ENCODE results near the gene WDR7.

WDR7 gene

DNA sequence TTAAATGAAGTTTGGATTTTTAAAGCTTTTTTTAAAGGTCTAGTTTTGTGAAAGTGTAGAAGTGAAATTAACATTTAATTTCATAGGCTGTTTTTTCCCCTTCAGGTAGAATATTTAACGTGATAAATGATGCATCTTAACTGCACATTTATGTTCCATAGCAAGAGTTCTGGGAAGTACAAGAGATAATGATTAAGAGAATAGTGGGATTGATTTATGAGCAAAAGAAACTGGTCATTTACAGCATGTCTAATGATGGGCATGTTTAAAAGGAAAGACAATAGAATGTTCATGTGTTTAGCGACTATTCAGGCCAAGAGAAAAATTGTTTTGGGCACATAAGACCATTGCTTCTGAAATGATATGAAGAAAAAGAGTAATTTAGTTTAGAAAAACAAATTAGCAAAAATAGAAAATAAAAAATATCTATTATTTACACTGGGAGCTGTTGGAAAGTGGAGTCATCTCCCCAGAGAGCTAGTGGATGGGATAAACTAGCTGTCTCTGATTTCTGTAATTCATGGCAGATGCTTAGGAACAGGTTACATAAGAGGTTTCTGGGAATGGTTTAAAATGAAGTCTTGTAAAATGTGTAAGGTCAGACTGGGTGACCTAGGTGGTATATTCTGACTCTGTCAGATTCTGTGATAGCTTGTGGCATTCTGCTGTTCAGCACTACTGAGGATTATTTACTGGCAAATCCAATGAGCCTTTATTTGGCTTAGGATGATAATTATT is 60.7 kb downstream of the WDR7 start:
- Histone ChIP-seq H3K4me2 (ENCODE audit: low read length) (no peak overlapping the region), H3K36me3 (replicated peaks; ENCODE audit: low read depth, low read length) (no peaks in the 10 kb centered on the region), H2AFZ (ENCODE audit: low read depth, low read length) (no peak overlapping the region), H3K4me3 (ENCODE audit: low read length) (no peak overlapping the region), H3K9ac (ENCODE audit: low read length) (no peak overlapping the region), H3K27ac (ENCODE audit: low read length) (no peak overlapping the region), H3K27me3 (ENCODE audit: low read depth, low read length) (no peaks in the 10 kb centered on the region), H3K79me2 (ENCODE audit: low read length) (no peaks in the 10 kb centered on the region), H3K9me3 (ENCODE audit: insufficient read depth, low read length) (no peaks in the 10 kb centered on the region), H3K4me1 (ENCODE audit: low read length) (peaks cover 6% of the 10 kb centered on the region; the same call in 1 of the 2 replicates), H4K20me1 (ENCODE audit: insufficient read depth, low read length) (no peaks in the 10 kb centered on the region)
- TF ChIP-seq EZH2phosphoT487 (IDR thresholded peaks at IDR 0.05; ENCODE audit: low read depth) (no peak), CTCF (IDR thresholded peaks at IDR 0.05; ENCODE audit: low read depth, low read length) (no peak)

DNA sequence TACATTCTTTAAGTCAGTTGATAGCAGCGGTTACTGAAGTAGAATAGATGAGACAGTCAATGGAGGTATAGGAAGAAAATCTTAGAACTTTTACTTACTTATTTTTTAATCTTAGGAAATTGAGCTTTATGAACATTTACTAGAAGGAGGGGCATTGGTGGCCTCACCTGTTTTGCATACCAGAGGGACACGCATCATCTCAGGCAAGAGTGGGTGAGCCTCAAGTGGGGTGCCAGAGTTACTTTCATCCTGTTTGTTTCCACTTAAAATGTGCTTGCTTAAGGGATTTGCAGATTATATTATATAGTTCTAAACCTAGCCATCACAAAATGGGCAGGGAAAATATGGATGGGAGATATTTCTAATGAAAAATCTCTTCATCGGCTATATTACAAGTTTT is 61.6 kb downstream of the WDR7 start:
- H3K27me3 ChIP-seq (ENCODE audit: low read depth, low read length) = no peaks in the 10 kb centered on the region
- H3K36me3 ChIP-seq (replicated peaks; ENCODE audit: low read depth, low read length) = no peaks in the 10 kb centered on the region
- H4K20me1 ChIP-seq (ENCODE audit: insufficient read depth, low read length) = no peaks in the 10 kb centered on the region
- no peak overlapping the region for H3K9ac ChIP-seq (ENCODE audit: low read length)
- H3K27ac ChIP-seq (ENCODE audit: low read length) = no peak overlapping the region
- H3K4me3 ChIP-seq (ENCODE audit: low read length) = no peak overlapping the region
- peaks cover 6% of the 10 kb centered on the region; the same call in 1 of the 2 replicates for H3K4me1 ChIP-seq (ENCODE audit: low read length)
- no peak overlapping the region for H2AFZ ChIP-seq (ENCODE audit: low read depth, low read length)
- no peaks in the 10 kb centered on the region for H3K79me2 ChIP-seq (ENCODE audit: low read length)
- H3K9me3 ChIP-seq (ENCODE audit: insufficient read depth, low read length) = no peaks in the 10 kb centered on the region
- TF ChIP-seq CTCF (IDR thresholded peaks at IDR 0.05; ENCODE audit: low read depth, low read length) (no peak), EZH2phosphoT487 (IDR thresholded peaks at IDR 0.05; ENCODE audit: low read depth) (no peak)
- no peak overlapping the region for H3K4me2 ChIP-seq (ENCODE audit: low read length)

DNA sequence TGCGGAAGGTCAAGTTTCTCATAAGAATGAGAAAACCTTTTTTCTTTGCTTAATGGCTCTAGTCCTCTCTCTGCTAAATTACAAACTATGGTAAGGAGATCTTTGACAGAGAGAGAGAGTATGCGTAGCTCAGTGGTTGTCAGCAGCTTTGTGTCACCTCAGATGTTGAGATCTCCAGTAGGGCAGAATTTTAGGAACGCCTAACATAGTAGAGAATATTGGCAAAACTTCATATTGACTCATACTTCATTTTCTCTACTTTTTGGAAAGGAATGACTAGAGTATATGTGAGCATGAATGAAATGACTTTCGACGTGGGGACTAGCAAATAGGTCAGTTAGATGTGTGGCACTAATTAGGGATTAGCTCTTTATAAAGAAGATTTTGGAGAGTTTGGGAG is 64.0 kb downstream of the WDR7 start:
- Histone ChIP-seq H3K4me1 (ENCODE audit: low read length) (no peaks in the 10 kb centered on the region), H3K9ac (ENCODE audit: low read length) (no peak overlapping the region), H3K4me2 (ENCODE audit: low read length) (no peak overlapping the region), H3K36me3 (replicated peaks; ENCODE audit: low read depth, low read length) (no peaks in the 10 kb centered on the region), H2AFZ (ENCODE audit: low read depth, low read length) (no peak overlapping the region), H3K4me3 (ENCODE audit: low read length) (no peak overlapping the region), H3K27me3 (ENCODE audit: low read depth, low read length) (no peaks in the 10 kb centered on the region), H4K20me1 (ENCODE audit: insufficient read depth, low read length) (no peaks in the 10 kb centered on the region), H3K79me2 (ENCODE audit: low read length) (no peaks in the 10 kb centered on the region), H3K9me3 (ENCODE audit: insufficient read depth, low read length) (no peaks in the 10 kb centered on the region), H3K27ac (ENCODE audit: low read length) (no peak overlapping the region)
- TF ChIP-seq EZH2phosphoT487 (IDR thresholded peaks at IDR 0.05; ENCODE audit: low read depth) = no peak
- no peak for TF ChIP-seq CTCF (IDR thresholded peaks at IDR 0.05; ENCODE audit: low read depth, low read length)

GRCh38 chr18:56716692-56717146 is 65.6 kb downstream of the WDR7 start:
- Histone ChIP-seq H3K4me3 (ENCODE audit: low read length) (no peak overlapping the region), H3K27me3 (ENCODE audit: low read depth, low read length) (no peaks in the 10 kb centered on the region), H2AFZ (ENCODE audit: low read depth, low read length) (no peak overlapping the region), H3K4me2 (ENCODE audit: low read length) (no peak overlapping the region), H4K20me1 (ENCODE audit: insufficient read depth, low read length) (no peaks in the 10 kb centered on the region), H3K27ac (ENCODE audit: low read length) (no peak overlapping the region), H3K36me3 (replicated peaks; ENCODE audit: low read depth, low read length) (no peaks in the 10 kb centered on the region), H3K9ac (ENCODE audit: low read length) (no peak overlapping the region), H3K79me2 (ENCODE audit: low read length) (no peaks in the 10 kb centered on the region), H3K4me1 (ENCODE audit: low read length) (no peaks in the 10 kb centered on the region), H3K9me3 (ENCODE audit: insufficient read depth, low read length) (no peaks in the 10 kb centered on the region)
- TF ChIP-seq CTCF (IDR thresholded peaks at IDR 0.05; ENCODE audit: low read depth, low read length) (no peak), EZH2phosphoT487 (IDR thresholded peaks at IDR 0.05; ENCODE audit: low read depth) (no peak)

Measured in OCI-LY3 (cell line).